ENCODE results near the gene GAL3ST3.

DNA sequence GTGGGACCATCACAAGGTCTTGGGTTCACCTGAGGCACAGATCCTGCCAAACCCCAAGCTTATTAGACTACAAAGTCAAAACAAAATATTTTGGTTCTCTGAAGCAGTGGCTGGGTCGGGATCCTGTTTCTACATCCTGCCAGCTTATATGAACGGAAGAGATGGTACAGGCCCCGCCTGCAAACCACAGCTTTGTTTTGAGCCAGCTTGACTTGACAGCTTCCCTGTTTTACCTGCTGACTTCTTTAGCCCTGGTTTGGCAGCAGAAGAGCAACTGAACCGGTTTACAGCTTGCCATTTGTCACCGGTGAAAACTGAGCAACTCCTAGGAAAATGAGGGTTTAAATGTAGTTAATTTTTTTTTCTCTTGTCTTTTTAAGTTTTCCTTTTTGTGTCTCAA lies 32.5 kb upstream of the GAL3ST3 start:
- TF ChIP-seq CTCF (IDR thresholded peaks at IDR 0.05; ENCODE audit: borderline replicate concordance, extremely low read depth, low read length, poor library complexity, severe bottlenecking) (no peak), EZH2 (IDR thresholded peaks at IDR 0.05; ENCODE audit: borderline replicate concordance, low read depth, low read length, severe bottlenecking) (no peak)

Measured in DND-41 (cell line).